HG03571 (cell line): ENCODE results near the gene SDC1.

ENCODE experiments used
- ATAC-seq: cut with Tn5 transposase; IDR thresholded peaks from one replicate; pipeline ENCODE4 v1.9.1; 2021; ENCODE audit not compliant: unreplicated experiment

SDC1 gene

DNA sequence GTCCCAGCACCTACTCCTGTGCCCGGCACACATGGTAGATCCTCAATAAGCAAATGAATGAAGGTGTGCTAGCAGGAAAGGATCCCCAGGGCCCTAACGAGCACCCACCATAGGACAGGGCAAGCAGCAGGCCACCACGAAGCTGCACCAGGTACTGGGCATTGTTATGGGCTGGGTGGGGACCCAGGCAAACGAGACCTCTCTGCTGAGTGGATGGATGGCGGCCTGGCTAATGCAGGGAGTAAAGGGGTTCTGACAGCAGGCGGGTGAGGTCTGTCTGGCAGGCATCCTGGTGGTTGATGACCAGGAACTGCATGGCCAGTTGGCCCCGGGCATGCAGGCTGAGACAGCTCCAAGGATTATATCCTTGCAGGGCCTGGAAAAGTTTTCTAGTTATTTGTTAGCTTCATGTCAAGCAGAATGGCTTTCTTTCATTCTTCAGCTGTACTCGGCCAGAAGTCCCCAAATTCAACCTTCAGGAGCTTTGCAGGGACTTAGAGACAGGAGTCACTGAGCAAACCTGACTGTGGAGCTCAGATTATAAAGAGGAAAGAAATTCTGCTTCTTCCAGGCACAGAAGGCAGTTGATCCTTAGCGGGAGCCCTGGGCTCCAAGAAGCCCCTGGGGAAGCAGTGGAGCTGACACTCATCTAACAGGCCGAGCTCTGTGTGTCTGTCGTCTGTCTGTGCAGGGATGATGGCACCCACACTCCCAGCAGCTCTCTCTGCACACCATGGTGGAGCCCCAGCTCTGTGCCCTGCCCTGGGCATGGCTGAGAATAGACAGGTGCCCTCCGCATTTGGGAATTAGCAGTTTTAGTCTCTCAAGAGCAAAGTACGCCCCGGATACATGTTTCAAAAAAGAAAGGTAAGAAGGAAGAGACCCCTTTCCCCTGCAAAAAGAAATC is 51.2 kb downstream of the SDC1 start:
- ATAC-seq, result no peak

DNA sequence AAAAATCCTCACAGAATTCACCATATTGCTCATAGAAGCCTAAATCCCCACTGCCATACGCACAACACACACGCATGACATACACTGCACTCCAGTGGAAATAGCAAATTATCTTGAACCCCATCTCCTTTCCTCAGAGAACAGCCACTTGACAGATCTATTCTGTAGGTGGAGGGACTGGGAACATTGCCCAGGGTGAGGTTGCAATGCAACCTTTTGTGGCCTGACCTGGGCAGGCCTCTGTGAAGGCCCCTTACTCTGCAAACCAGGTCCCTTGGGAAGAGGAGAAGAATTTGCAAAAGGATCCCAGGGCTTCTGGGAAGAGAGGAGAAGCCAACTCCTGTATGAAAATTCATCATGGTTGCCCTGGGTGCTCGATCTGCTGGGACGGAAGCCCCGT is 51.9 kb downstream of the SDC1 start:
- no peak for ATAC-seq

DNA sequence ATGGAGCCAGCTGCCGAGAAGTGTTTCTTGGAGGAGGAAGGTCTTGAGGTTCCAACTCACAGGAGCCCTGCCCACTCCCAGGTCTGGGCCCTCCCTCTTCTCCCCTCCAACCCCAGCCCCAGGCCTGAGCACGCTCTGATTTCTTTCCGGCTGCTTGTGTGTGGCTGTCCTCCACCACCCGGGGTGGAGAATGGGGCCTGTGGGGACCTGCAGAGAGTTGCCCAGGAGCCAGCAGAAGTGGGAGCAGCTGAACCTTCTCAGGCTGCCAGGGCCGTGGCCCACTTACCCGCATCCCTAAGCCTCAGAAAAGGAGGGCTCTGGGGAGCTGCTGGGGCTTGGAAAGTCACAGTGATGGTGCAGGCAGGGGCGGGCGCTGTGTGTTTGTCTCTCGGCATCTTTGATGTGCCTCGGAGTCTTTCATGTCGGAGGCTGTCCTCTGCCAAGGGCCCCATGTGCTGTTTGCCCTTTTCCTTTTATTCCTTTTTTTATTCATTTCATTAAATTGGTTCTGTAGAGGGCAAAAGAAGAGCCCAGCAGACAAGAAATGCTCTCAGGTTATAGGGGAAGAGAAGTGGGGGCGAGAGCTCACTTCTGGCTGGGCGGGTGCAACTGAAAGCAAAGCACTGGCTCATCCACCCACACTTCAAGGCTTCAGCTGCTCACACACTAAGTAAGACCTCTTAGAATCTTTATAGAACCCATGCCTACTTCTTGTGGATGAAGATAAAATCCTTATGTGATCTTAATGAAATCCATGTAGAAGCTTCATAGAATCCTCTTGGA is 52.5 kb downstream of the SDC1 start:
- ATAC-seq, result no peak

- ATAC-seq, result no peak
Measured at GRCh38 chr2:20171445-20171977, 53.4 kb downstream of the SDC1 start.

GRCh38 chr2:20170704-20171250 is 54.2 kb downstream of the SDC1 start:
- ATAC-seq, result no peak

DNA sequence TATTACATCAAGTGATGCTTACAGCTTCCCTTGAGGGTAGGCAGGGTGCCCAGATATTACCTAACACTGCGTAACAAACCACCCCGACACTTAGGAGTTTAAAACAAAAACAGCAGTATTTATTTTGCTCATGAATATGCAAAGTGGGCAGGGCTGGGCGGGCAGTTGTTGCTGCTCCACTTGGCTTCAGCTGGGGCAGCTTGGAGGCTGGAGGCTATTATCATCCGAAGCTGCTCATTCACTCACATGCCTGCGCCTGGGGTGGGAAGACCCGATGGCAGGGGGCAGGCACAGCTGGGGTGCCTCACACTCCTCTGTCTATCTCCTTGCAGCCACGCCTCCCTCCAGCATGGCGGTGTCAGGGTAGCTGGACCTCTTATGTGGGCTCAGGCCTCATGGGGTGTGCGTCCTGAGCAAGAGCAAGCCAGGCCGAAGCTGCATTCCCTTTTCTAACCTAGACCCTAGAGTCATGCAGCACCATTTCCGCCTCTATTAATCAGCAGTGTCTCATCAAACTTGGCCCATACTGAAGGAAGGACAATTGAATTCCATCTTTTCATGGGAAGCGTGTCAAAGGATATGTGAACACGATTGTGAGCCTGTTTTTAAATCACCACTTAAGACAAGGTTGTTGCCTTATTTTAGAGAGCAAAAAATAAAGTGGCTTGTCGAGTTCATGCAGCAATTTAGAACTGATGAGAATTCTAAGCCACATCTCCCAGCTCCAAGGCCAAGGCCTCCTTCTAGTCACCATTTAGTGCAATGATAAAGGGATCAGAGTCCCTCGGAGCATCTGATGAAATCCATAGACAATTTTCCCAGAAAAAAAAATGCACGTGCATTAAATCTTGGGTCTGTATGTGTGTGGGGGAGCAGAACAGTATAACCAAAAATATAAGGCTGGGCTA is 54.9 kb downstream of the SDC1 start:
- ATAC-seq, result no peak

DNA sequence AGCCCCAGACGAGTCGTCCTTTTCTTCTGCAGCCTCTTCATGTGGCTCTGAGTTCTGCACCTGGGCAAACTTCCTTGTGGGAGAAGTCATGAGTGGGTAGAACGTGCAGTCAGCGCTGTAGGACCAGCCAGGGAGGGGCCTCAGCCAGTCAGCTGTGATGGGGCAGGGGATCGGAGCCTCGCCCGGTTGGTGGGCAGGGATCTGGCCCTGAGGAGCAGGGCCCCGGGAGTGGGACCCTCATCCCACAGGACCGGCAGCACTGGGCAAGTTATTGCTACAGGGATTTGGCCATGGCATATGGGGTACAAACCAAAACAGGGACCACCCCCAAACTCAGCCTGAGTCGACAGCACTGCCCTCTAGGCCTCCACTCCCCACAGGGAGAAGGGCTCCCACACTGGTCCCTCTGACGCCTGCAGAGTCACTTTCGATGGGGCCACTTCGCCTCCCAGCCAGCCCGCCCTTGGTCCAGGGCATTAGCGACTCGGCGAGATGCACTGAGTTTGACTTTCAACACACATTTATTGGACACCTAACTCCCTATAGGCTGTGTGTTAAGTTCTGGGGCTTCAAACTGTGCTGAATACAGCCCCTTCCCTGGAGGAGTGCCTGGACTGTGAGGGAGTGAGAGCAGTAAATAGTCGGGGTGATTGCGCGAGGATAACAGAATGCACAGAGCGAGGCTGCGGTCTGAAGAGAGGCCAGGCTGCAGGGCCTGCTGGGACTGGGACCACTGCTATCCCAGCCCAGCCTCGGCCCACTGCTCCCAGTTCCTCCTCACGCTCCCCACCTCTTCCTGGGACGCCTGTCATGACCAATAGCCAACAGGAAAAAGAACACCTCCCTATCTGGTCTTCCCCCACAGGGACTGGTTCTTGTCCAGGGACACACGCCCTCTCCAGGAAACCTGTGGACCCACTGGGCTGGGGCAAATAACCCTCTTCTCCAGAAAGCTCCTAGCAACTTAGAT is 55.9 kb downstream of the SDC1 start:
- no peak for ATAC-seq

- ATAC-seq, result no peak
Measured at GRCh38 chr2:20168048-20168726, 56.7 kb downstream of the SDC1 start.

DNA sequence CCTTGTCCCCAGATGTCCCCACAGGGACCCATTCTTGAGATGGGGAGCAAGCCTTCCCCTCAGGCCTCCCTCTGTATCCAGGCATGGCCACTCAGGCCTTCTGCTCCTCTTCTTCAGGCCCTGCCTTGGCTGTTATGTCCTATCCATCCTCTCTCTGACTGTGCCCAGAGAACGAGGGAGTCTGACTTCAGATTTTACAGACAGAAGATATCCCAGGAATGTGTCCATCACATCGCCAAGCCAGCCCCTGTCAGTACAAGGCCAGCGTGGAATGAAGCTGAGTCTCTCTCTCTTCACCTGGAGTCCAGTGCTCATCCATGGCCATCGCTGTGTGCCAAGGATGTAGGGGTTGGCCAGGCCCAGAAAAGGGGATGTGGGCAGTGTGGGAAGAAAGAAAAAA is 57.6 kb downstream of the SDC1 start:
- no peak for ATAC-seq

DNA sequence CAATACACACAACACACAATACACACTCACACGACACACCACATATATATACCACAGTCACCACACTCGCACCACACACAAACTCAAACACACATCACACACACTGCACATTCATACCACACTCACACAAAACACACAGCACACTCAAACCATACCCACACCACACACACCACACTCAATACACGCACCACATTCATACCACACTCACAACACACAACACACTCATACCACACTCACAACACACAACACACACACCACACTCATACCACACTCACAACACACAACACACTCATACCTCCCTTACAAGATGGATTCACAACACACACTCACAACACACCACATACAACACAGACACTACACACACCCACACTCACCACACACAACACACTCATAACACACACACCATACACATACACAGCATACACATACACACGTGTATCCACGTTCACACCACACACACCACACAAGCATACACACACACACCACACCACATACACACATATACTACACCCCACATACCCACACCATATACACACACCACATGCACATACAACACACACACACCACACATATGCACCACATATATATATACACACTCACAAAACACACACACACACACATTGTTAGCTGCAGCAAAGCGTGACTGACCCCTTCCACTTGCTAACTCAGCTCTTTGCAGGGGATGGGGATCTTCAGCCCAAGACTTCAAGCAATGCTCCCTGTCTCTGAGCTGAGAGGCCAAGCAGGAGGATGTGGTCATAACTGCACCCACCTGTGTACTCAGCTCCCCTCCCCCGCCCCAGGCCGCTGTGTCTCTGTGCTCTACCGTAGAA is 59.0 kb downstream of the SDC1 start:
- no peak for ATAC-seq

- ATAC-seq, result no peak
Measured at GRCh38 chr2:20164734-20165478, 60.0 kb downstream of the SDC1 start.

- no peak for ATAC-seq
Measured at GRCh38 chr2:20164061-20164733, 60.7 kb downstream of the SDC1 start.

GRCh38 chr2:20159411-20160070 is 65.4 kb downstream of the SDC1 start:
- ATAC-seq, result no peak

DNA sequence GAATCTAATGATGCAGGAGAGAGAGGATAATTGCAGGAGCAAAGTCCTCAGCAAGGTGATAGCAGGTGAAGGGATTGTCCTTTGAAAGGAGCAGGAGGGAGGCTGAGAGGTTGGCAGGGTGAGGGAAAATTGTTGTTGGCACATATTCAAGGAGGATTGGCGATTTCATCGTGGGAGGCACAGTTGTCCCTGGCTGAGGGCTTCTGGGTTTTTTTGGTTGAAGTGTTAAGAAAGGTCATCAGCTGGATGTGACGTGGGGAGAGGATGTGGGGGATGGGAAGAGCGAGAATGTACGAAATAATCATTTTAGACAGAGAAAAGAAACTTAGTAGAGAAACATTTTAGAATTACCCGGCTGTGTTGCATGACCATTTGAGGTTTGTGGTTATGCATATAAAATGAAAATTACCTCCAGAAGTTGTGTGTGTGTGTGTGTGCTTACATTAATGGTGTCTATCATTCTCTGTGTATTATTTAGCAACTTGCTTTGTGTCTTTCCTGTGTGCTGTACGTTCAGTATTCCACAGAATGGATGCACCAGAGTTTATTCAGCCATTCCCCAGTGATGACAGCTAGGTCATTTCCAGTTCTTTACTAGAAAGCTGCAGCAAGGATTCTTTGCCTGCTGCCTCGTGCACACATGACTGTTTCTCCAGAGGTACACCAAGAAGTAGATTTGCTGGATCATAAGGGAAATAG is 67.6 kb downstream of the SDC1 start:
- no peak for ATAC-seq

- no peak for ATAC-seq
Measured at GRCh38 chr2:20156836-20157192, 68.1 kb downstream of the SDC1 start.
